ENCODE measurements around the gene CACNA1D.
A peak's percentile ranks its signal among the peaks of the same experiment; 100 is the strongest.

CACNA1D gene

GRCh38 chr3:53843195-53844177 lies 349.1 kb downstream of the CACNA1D start:
- DNase-seq (ENCODE audit: low spot score) (no peak), FAIRE-seq (no peak)

- FAIRE-seq (no peak), DNase-seq (ENCODE audit: low spot score) (no peak)
Measured at GRCh38 chr3:53844262-53845102, 350.1 kb downstream of the CACNA1D start.

- DNase-seq (ENCODE audit: low spot score) (peak; percentile 34), FAIRE-seq (no peak)
Measured at GRCh38 chr3:53845103-53845880, 350.9 kb downstream of the CACNA1D start.

GRCh38 chr3:53845881-53846133 lies 351.4 kb downstream of the CACNA1D start:
- DNase-seq (ENCODE audit: low spot score) (no peak), FAIRE-seq (no peak)

- FAIRE-seq (no peak), DNase-seq (ENCODE audit: low spot score) (peak; percentile 61)
Measured at GRCh38 chr3:53846134-53846850, 351.9 kb downstream of the CACNA1D start, which contains the start of the genes CHDH and IL17RB. Gene CHDH (minus strand): TSS chr3:53846419. CDS start chr3:53824008, 22,411 bp downstream. Gene IL17RB (plus strand): TSS chr3:53846568. CDS start chr3:53846589, 21 bp downstream.

GRCh38 chr3:53846851-53847155 lies 352.4 kb downstream of the CACNA1D start:
- no peak for DNase-seq (ENCODE audit: low spot score)
- FAIRE-seq = no peak

GRCh38 chr3:53849916-53850315 lies 355.5 kb downstream of the CACNA1D start:
- FAIRE-seq (no peak), DNase-seq (ENCODE audit: low spot score) (no peak)

- FAIRE-seq (no peak), DNase-seq (ENCODE audit: low spot score) (no peak)
Measured at GRCh38 chr3:53850895-53851294, 356.5 kb downstream of the CACNA1D start.

GRCh38 chr3:53856964-53857363 lies 362.6 kb downstream of the CACNA1D start:
- FAIRE-seq (no peak), DNase-seq (ENCODE audit: low spot score) (no peak)

- DNase-seq (ENCODE audit: low spot score) (no peak), FAIRE-seq (no peak)
Measured at GRCh38 chr3:53858096-53858741, 363.8 kb downstream of the CACNA1D start.

GRCh38 chr3:53859178-53859577 lies 364.8 kb downstream of the CACNA1D start:
- DNase-seq (ENCODE audit: low spot score) (no peak), FAIRE-seq (no peak)

GRCh38 chr3:53860196-53860595 lies 365.8 kb downstream of the CACNA1D start:
- DNase-seq (ENCODE audit: low spot score) = no peak
- FAIRE-seq = no peak

GRCh38 chr3:53862241-53862640 lies 367.8 kb downstream of the CACNA1D start:
- no peak for DNase-seq (ENCODE audit: low spot score)
- no peak for FAIRE-seq

GRCh38 chr3:53863145-53863544 lies 368.7 kb downstream of the CACNA1D start:
- no peak for DNase-seq (ENCODE audit: low spot score)

More at GRCh38 chr3:53863145-53863544, 368.7 kb downstream of the CACNA1D start:
- FAIRE-seq = no peak
